ENCODE measurements around the gene BAZ2B. TPM values are rescaled to one million over a fixed set of nuclear protein-coding genes. Genes with fewer than 3 reads are reported as not detected.

BAZ2B gene
- total RNA-seq, 1 experiment from 2014 or later: 33.0 TPM

DNA sequence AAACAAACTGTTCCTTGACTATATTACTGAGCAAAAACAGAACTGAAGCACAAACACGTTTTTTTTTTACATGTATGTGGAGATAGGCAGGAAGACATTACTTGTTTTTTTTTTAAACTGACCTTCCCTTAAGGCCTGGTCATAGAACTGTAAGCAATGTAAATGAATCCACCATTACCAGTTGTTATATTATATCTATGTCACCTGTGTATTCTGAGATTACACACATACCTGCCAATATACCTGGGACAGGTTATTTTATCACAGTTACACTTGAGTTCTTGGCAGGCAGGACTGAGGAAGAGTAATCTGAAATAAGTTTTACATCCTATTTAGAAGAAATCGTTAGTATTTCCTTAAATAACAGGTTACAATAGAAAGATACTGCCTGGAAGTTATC lies 155.3 kb downstream of the BAZ2B start:
- POLR2A ChIA-PET: no interaction called here
- ATAC-seq (no peak), DNase-seq (ENCODE audit: low spot score) (no peak)
- Mint-ChIP-seq H3K4me3 (no peak overlapping the region), H3K4me1 (no peaks in the 10 kb centered on the region), H3K27ac (no peak overlapping the region), H3K36me3 (no peaks in the 10 kb centered on the region), H3K9me3 (no peaks in the 10 kb centered on the region), H3K27me3 (ENCODE audit: low read depth) (no peaks in the 10 kb centered on the region)
- TF ChIP-seq HMGA2 (CRISPR knock-in tag; IDR thresholded peaks at IDR 0.05) (no peak), FOXK1 (CRISPR knock-in tag; IDR thresholded peaks at IDR 0.05) (no peak), AFF4 (CRISPR knock-in tag; IDR thresholded peaks at IDR 0.05; ENCODE audit: borderline replicate concordance) (no peak), IRF2 (CRISPR knock-in tag; IDR thresholded peaks at IDR 0.05; ENCODE audit: borderline replicate concordance, low read depth) (no peak), SMAD3 (CRISPR knock-in tag; IDR thresholded peaks at IDR 0.05; ENCODE audit: borderline replicate concordance) (no peak), NFE2L1 (CRISPR knock-in tag; IDR thresholded peaks at IDR 0.05) (no peak)
- TF ChIP-seq, protein P1, sequence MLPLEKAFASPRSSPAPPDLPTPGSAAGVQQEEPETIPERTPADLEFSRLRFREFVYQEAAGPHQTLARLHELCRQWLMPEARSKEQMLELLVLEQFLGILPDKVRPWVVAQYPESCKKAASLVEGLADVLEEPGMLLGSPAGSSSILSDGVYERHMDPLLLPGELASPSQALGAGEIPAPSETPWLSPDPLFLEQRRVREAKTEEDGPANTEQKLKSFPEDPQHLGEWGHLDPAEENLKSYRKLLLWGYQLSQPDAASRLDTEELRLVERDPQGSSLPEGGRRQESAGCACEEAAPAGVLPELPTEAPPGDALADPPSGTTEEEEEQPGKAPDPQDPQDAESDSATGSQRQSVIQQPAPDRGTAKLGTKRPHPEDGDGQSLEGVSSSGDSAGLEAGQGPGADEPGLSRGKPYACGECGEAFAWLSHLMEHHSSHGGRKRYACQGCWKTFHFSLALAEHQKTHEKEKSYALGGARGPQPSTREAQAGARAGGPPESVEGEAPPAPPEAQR (CRISPR knock-in tag; IDR thresholded peaks at IDR 0.05): no peak
- CTCF ChIA-PET: no interaction called here

GRCh38 chr2:159460227-159460626 lies 156.1 kb downstream of the BAZ2B start:
- H3K4me1 Mint-ChIP-seq: no peaks in the 10 kb centered on the region
- no peaks in the 10 kb centered on the region for H3K36me3 Mint-ChIP-seq
- CTCF ChIA-PET: no interaction called here
- DNase-seq (ENCODE audit: low spot score) (no peak), ATAC-seq (no peak)
- POLR2A ChIA-PET: no interaction called here
- no peak overlapping the region for H3K4me3 Mint-ChIP-seq
- H3K27ac Mint-ChIP-seq: no peak overlapping the region
- TF ChIP-seq TEAD1 (CRISPR knock-in tag; IDR thresholded peaks at IDR 0.05) (no peak), OVOL2 (CRISPR knock-in tag; IDR thresholded peaks at IDR 0.05; ENCODE audit: borderline replicate concordance) (no peak), ETV6 (CRISPR knock-in tag; IDR thresholded peaks at IDR 0.05) (no peak), ZNF232 (CRISPR knock-in tag; IDR thresholded peaks at IDR 0.05) (no peak), NR2C2 (CRISPR knock-in tag; IDR thresholded peaks at IDR 0.05) (no peak), MXD4 (CRISPR knock-in tag; IDR thresholded peaks at IDR 0.05; ENCODE audit: borderline replicate concordance) (no peak)
- no peaks in the 10 kb centered on the region for H3K27me3 Mint-ChIP-seq (ENCODE audit: low read depth)
- H3K9me3 Mint-ChIP-seq: no peaks in the 10 kb centered on the region

DNA sequence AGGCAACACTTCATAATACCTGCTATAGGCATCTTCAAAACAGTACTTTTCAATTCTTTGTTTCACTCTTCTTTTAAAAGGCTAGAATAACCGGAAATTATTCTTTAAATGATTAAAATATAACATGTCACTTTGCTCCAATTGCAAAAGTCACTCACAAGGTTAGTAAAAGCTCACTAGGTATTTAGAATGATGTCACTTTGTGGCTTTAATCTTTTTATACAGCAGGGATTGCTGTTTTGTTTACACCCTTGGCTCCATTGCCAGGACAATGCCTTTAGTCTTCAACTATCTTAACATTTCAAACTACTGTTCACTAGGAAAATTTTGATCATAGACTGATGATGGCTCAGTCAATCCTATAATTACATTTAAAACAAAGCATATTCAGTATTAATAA lies 157.1 kb downstream of the BAZ2B start:
- no peak overlapping the region for H3K27ac Mint-ChIP-seq
- no peaks in the 10 kb centered on the region for H3K27me3 Mint-ChIP-seq (ENCODE audit: low read depth)
- ChIA-PET POLR2A (no interaction called here), CTCF (no interaction called here)
- H3K4me1 Mint-ChIP-seq: no peaks in the 10 kb centered on the region
- H3K9me3 Mint-ChIP-seq: no peaks in the 10 kb centered on the region
- no peaks in the 10 kb centered on the region for H3K36me3 Mint-ChIP-seq
- ATAC-seq (no peak), DNase-seq (ENCODE audit: low spot score) (no peak)
- H3K4me3 Mint-ChIP-seq: no peak overlapping the region
- TF ChIP-seq JUN (CRISPR knock-in tag; IDR thresholded peaks at IDR 0.05) (no peak), TEAD4 (CRISPR knock-in tag; IDR thresholded peaks at IDR 0.05) (no peak), TEAD1 (CRISPR knock-in tag; IDR thresholded peaks at IDR 0.05) (no peak), ZNF423 (CRISPR knock-in tag; IDR thresholded peaks at IDR 0.05) (no peak), HMGA2 (CRISPR knock-in tag; IDR thresholded peaks at IDR 0.05) (no peak), NFE2L1 (CRISPR knock-in tag; IDR thresholded peaks at IDR 0.05) (no peak), IRF2 (CRISPR knock-in tag; IDR thresholded peaks at IDR 0.05; ENCODE audit: borderline replicate concordance, low read depth) (no peak), E2F4 (CRISPR knock-in tag; IDR thresholded peaks at IDR 0.05; ENCODE audit: borderline replicate concordance, low read depth) (no peak), RORB (CRISPR knock-in tag; IDR thresholded peaks at IDR 0.05) (no peak), FOXJ3 (CRISPR knock-in tag; IDR thresholded peaks at IDR 0.05; ENCODE audit: borderline replicate concordance) (no peak), NFATC4 (CRISPR knock-in tag; IDR thresholded peaks at IDR 0.05) (no peak), FOXP1 (CRISPR knock-in tag; IDR thresholded peaks at IDR 0.05; ENCODE audit: borderline replicate concordance) (no peak), CREM (CRISPR knock-in tag; IDR thresholded peaks at IDR 0.05) (no peak), NR2C2 (CRISPR knock-in tag; IDR thresholded peaks at IDR 0.05) (no peak)
- TF ChIP-seq, protein P2, sequence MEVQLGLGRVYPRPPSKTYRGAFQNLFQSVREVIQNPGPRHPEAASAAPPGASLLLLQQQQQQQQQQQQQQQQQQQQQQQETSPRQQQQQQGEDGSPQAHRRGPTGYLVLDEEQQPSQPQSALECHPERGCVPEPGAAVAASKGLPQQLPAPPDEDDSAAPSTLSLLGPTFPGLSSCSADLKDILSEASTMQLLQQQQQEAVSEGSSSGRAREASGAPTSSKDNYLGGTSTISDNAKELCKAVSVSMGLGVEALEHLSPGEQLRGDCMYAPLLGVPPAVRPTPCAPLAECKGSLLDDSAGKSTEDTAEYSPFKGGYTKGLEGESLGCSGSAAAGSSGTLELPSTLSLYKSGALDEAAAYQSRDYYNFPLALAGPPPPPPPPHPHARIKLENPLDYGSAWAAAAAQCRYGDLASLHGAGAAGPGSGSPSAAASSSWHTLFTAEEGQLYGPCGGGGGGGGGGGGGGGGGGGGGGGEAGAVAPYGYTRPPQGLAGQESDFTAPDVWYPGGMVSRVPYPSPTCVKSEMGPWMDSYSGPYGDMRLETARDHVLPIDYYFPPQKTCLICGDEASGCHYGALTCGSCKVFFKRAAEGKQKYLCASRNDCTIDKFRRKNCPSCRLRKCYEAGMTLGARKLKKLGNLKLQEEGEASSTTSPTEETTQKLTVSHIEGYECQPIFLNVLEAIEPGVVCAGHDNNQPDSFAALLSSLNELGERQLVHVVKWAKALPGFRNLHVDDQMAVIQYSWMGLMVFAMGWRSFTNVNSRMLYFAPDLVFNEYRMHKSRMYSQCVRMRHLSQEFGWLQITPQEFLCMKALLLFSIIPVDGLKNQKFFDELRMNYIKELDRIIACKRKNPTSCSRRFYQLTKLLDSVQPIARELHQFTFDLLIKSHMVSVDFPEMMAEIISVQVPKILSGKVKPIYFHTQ (CRISPR knock-in tag; IDR thresholded peaks at IDR 0.05): no peak
- TF ChIP-seq, protein P3, sequence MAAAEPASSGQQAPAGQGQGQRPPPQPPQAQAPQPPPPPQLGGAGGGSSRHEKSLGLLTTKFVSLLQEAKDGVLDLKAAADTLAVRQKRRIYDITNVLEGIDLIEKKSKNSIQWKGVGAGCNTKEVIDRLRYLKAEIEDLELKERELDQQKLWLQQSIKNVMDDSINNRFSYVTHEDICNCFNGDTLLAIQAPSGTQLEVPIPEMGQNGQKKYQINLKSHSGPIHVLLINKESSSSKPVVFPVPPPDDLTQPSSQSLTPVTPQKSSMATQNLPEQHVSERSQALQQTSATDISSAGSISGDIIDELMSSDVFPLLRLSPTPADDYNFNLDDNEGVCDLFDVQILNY (CRISPR knock-in tag; IDR thresholded peaks at IDR 0.05): no peak

All from WTC11 (cell line).